Measurements from ENCODE around the gene CCSER2.

CCSER2 gene

GRCh38 chr10:84366041-84366440 lies 37.7 kb downstream of the CCSER2 start:
- H3K79me2 ChIP-seq (ENCODE audit: control insufficient read depth, insufficient read depth, low read length, unreplicated experiment) = peaks cover 58% of the 10 kb centered on the region
- H3K4me3 ChIP-seq (ENCODE audit: low read depth, low read length) = no peak overlapping the region
- no peaks in the 10 kb centered on the region; the same call in 1 of the 2 replicates for H3K36me3 ChIP-seq (ENCODE audit: insufficient read depth, low read length)
- H2AFZ ChIP-seq (ENCODE audit: low read length, unreplicated experiment) = no peak overlapping the region
- H3K27ac ChIP-seq (ENCODE audit: low read depth, low read length) = no peak overlapping the region
- H3K27me3 ChIP-seq (ENCODE audit: insufficient read depth, low read length) = no peaks in the 10 kb centered on the region
- H3K4me1 ChIP-seq (ENCODE audit: control insufficient read depth, insufficient read depth, low read length, unreplicated experiment) = no peaks in the 10 kb centered on the region

- Histone ChIP-seq H3K4me3 (ENCODE audit: low read depth, low read length) (no peak overlapping the region), H3K36me3 (ENCODE audit: insufficient read depth, low read length) (peaks cover 7% of the 10 kb centered on the region; the same call in 1 of the 2 replicates), H3K27ac (ENCODE audit: low read depth, low read length) (no peak overlapping the region), H3K79me2 (ENCODE audit: control insufficient read depth, insufficient read depth, low read length, unreplicated experiment) (peaks cover 46% of the 10 kb centered on the region), H3K27me3 (ENCODE audit: insufficient read depth, low read length) (no peaks in the 10 kb centered on the region), H3K4me1 (ENCODE audit: control insufficient read depth, insufficient read depth, low read length, unreplicated experiment) (no peaks in the 10 kb centered on the region), H2AFZ (ENCODE audit: low read length, unreplicated experiment) (no peak overlapping the region)
These were observed 38.9 kb downstream of the CCSER2 start for GRCh38 chr10:84367256-84367655.

- no peak overlapping the region for H3K4me3 ChIP-seq (ENCODE audit: low read depth, low read length)
- H3K79me2 ChIP-seq (ENCODE audit: control insufficient read depth, insufficient read depth, low read length, unreplicated experiment) = peaks cover 36% of the 10 kb centered on the region
- no peak overlapping the region for H2AFZ ChIP-seq (ENCODE audit: low read length, unreplicated experiment)
- no peaks in the 10 kb centered on the region for H3K27me3 ChIP-seq (ENCODE audit: insufficient read depth, low read length)
- no peaks in the 10 kb centered on the region for H3K4me1 ChIP-seq (ENCODE audit: control insufficient read depth, insufficient read depth, low read length, unreplicated experiment)
- no peak overlapping the region for H3K27ac ChIP-seq (ENCODE audit: low read depth, low read length)
- peaks cover 7% of the 10 kb centered on the region; the same call in 1 of the 2 replicates for H3K36me3 ChIP-seq (ENCODE audit: insufficient read depth, low read length)
These were observed 40.4 kb downstream of the CCSER2 start for GRCh38 chr10:84368828-84369227.

DNA sequence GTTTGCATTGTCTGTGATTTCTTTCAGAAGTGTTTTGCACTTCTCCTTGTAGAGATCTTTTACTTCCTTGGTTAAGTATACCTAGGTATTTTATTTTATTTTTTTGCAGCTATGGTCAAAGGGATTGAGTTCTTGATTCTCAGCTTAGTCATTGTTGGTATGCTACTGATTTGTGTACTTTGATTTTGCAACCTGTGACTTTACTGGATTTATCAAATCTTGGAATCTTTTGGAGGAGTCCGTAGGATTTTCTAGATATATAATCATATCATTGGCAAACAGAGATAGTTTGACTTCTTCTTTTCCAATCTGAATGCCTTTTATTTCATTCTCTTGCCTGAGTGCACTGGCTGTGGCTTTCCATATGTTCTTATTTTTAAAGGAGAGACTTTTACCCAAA lies 41.9 kb downstream of the CCSER2 start:
- Histone ChIP-seq H3K36me3 (ENCODE audit: insufficient read depth, low read length) (peaks cover 7% of the 10 kb centered on the region; the same call in 1 of the 2 replicates), H3K79me2 (ENCODE audit: control insufficient read depth, insufficient read depth, low read length, unreplicated experiment) (peaks cover 32% of the 10 kb centered on the region), H3K27me3 (ENCODE audit: insufficient read depth, low read length) (no peaks in the 10 kb centered on the region), H3K4me1 (ENCODE audit: control insufficient read depth, insufficient read depth, low read length, unreplicated experiment) (no peaks in the 10 kb centered on the region), H3K27ac (ENCODE audit: low read depth, low read length) (no peak overlapping the region), H3K4me3 (ENCODE audit: low read depth, low read length) (no peak overlapping the region), H2AFZ (ENCODE audit: low read length, unreplicated experiment) (no peak overlapping the region)

- H2AFZ ChIP-seq (ENCODE audit: low read length, unreplicated experiment) = no peak overlapping the region
- H3K27ac ChIP-seq (ENCODE audit: low read depth, low read length) = no peak overlapping the region
- H3K4me3 ChIP-seq (ENCODE audit: low read depth, low read length) = no peak overlapping the region
- H3K79me2 ChIP-seq (ENCODE audit: control insufficient read depth, insufficient read depth, low read length, unreplicated experiment) = peaks cover 27% of the 10 kb centered on the region
- peaks cover 7% of the 10 kb centered on the region; the same call in 1 of the 2 replicates for H3K36me3 ChIP-seq (ENCODE audit: insufficient read depth, low read length)
- no peaks in the 10 kb centered on the region for H3K4me1 ChIP-seq (ENCODE audit: control insufficient read depth, insufficient read depth, low read length, unreplicated experiment)
- H3K27me3 ChIP-seq (ENCODE audit: insufficient read depth, low read length) = no peaks in the 10 kb centered on the region
These were observed 43.6 kb downstream of the CCSER2 start for GRCh38 chr10:84371944-84372343.

- Histone ChIP-seq H3K4me3 (ENCODE audit: low read depth, low read length) (no peak overlapping the region), H3K27ac (ENCODE audit: low read depth, low read length) (no peak overlapping the region), H2AFZ (ENCODE audit: low read length, unreplicated experiment) (no peak overlapping the region), H3K27me3 (ENCODE audit: insufficient read depth, low read length) (no peaks in the 10 kb centered on the region), H3K79me2 (ENCODE audit: control insufficient read depth, insufficient read depth, low read length, unreplicated experiment) (peaks cover 22% of the 10 kb centered on the region), H3K4me1 (ENCODE audit: control insufficient read depth, insufficient read depth, low read length, unreplicated experiment) (no peaks in the 10 kb centered on the region), H3K36me3 (ENCODE audit: insufficient read depth, low read length) (peaks cover 7% of the 10 kb centered on the region; the same call in 1 of the 2 replicates)
These were observed 44.6 kb downstream of the CCSER2 start for GRCh38 chr10:84373000-84373399.

- Histone ChIP-seq H3K27me3 (ENCODE audit: insufficient read depth, low read length) (no peaks in the 10 kb centered on the region), H3K79me2 (ENCODE audit: control insufficient read depth, insufficient read depth, low read length, unreplicated experiment) (peaks cover 17% of the 10 kb centered on the region), H3K4me3 (ENCODE audit: low read depth, low read length) (no peak overlapping the region), H2AFZ (ENCODE audit: low read length, unreplicated experiment) (no peak overlapping the region), H3K36me3 (ENCODE audit: insufficient read depth, low read length) (peaks cover 7% of the 10 kb centered on the region; the same call in 1 of the 2 replicates), H3K27ac (ENCODE audit: low read depth, low read length) (no peak overlapping the region), H3K4me1 (ENCODE audit: control insufficient read depth, insufficient read depth, low read length, unreplicated experiment) (no peaks in the 10 kb centered on the region)
These were observed 46.1 kb downstream of the CCSER2 start for GRCh38 chr10:84374455-84374854.

GRCh38 chr10:84375011-84375410 lies 46.6 kb downstream of the CCSER2 start:
- Histone ChIP-seq H3K27me3 (ENCODE audit: insufficient read depth, low read length) (no peaks in the 10 kb centered on the region), H3K36me3 (ENCODE audit: insufficient read depth, low read length) (peaks cover 7% of the 10 kb centered on the region; the same call in 1 of the 2 replicates), H2AFZ (ENCODE audit: low read length, unreplicated experiment) (no peak overlapping the region), H3K79me2 (ENCODE audit: control insufficient read depth, insufficient read depth, low read length, unreplicated experiment) (peaks cover 11% of the 10 kb centered on the region), H3K27ac (ENCODE audit: low read depth, low read length) (no peak overlapping the region), H3K4me1 (ENCODE audit: control insufficient read depth, insufficient read depth, low read length, unreplicated experiment) (no peaks in the 10 kb centered on the region), H3K4me3 (ENCODE audit: low read depth, low read length) (no peak overlapping the region)

GRCh38 chr10:84375881-84376280 lies 47.5 kb downstream of the CCSER2 start:
- H2AFZ ChIP-seq (ENCODE audit: low read length, unreplicated experiment) = no peak overlapping the region
- H3K79me2 ChIP-seq (ENCODE audit: control insufficient read depth, insufficient read depth, low read length, unreplicated experiment) = peaks cover 10% of the 10 kb centered on the region
- no peaks in the 10 kb centered on the region for H3K4me1 ChIP-seq (ENCODE audit: control insufficient read depth, insufficient read depth, low read length, unreplicated experiment)
- peaks cover 10% of the 10 kb centered on the region for H3K36me3 ChIP-seq (ENCODE audit: insufficient read depth, low read length)
- no peaks in the 10 kb centered on the region for H3K27me3 ChIP-seq (ENCODE audit: insufficient read depth, low read length)
- H3K4me3 ChIP-seq (ENCODE audit: low read depth, low read length) = no peak overlapping the region
- no peak overlapping the region for H3K27ac ChIP-seq (ENCODE audit: low read depth, low read length)

GRCh38 chr10:84388148-84388547 lies 59.8 kb downstream of the CCSER2 start:
- no peak overlapping the region for H3K4me3 ChIP-seq (ENCODE audit: low read depth, low read length)
- peaks cover 4% of the 10 kb centered on the region for H3K4me1 ChIP-seq (ENCODE audit: control insufficient read depth, insufficient read depth, low read length, unreplicated experiment)
- H3K27me3 ChIP-seq (ENCODE audit: insufficient read depth, low read length) = no peaks in the 10 kb centered on the region
- H3K36me3 ChIP-seq (ENCODE audit: insufficient read depth, low read length) = peaks cover 10% of the 10 kb centered on the region
- peaks cover 2% of the 10 kb centered on the region for H3K79me2 ChIP-seq (ENCODE audit: control insufficient read depth, insufficient read depth, low read length, unreplicated experiment)
- no peak overlapping the region for H3K27ac ChIP-seq (ENCODE audit: low read depth, low read length)
- H2AFZ ChIP-seq (ENCODE audit: low read length, unreplicated experiment) = no peak overlapping the region

DNA sequence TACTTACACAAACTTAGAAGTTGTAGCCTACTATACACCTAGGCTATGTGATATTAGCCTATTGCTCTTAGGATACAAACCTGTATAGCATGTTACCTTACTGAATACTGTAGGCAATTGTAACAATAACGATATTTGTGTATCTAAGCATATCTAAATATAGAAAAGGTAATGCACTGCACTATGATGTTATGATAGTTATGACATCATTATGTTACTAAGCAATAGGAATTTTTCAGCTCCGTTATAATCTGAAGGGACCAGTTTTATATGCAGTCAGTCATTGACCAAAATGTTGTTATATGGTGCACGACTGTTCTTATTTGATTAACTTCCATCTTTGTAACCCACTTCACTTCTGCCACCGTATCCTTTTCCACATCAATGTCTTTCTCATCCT lies 62.0 kb downstream of the CCSER2 start:
- peaks cover 2% of the 10 kb centered on the region for H3K79me2 ChIP-seq (ENCODE audit: control insufficient read depth, insufficient read depth, low read length, unreplicated experiment)
- no peak overlapping the region for H2AFZ ChIP-seq (ENCODE audit: low read length, unreplicated experiment)

More for the DNA sequence above, 62.0 kb downstream of the CCSER2 start:
- Histone ChIP-seq H3K27ac (ENCODE audit: low read depth, low read length) (no peak overlapping the region), H3K4me3 (ENCODE audit: low read depth, low read length) (no peak overlapping the region), H3K36me3 (ENCODE audit: insufficient read depth, low read length) (peaks cover under 1% of the 10 kb centered on the region; the same call in 1 of the 2 replicates), H3K4me1 (ENCODE audit: control insufficient read depth, insufficient read depth, low read length, unreplicated experiment) (no peaks in the 10 kb centered on the region), H3K27me3 (ENCODE audit: insufficient read depth, low read length) (no peaks in the 10 kb centered on the region)

Measured in ACC112 (cell line).